NCI-H1048 (cell line): ENCODE measurements around the gene SLC25A39.
"Not testable (repeated sequence)": the region's sequence is repeated elsewhere in the genome, so short reads cannot be mapped to it uniquely, and the experiment has no call there.

Source experiments
- DNase-seq: peaks from one replicate; lab custom pipeline; 2025; lab: John Stamatoyannopoulos, UW

Gene SLC25A39, protein sequence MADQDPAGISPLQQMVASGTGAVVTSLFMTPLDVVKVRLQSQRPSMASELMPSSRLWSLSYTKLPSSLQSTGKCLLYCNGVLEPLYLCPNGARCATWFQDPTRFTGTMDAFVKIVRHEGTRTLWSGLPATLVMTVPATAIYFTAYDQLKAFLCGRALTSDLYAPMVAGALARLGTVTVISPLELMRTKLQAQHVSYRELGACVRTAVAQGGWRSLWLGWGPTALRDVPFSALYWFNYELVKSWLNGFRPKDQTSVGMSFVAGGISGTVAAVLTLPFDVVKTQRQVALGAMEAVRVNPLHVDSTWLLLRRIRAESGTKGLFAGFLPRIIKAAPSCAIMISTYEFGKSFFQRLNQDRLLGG

GRCh38 chr17:44324571-44325275 is at the start of gene SLC25A39:
SLC25A39 (minus strand) TSS chr17:44324823; CDS start chr17:44323562, 1,261 bp downstream.
- DNase-seq: peak; percentile 70

DNA sequence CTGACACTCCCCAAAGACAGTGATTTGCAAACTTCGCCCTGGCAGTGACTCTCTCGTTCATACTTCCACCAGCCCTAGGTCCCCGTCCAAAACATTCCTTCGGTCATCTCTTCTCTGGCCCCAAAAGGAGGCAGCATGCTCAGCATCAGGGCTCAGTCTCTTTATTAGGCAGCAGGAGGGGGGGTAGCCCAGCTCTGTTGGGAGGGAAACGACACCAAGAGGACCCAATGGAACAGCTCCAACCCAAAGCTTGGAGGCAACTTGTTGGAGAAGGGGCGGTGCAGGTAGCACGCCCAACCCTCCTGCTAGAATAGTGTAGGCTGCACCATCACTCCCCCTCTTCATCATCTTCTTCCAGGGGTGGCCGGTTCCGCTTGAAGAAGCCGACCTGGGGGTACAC is 47.4 kb upstream of the SLC25A39 start:
- DNase-seq: no peak

- DNase-seq: not testable (repeated sequence)
These were observed 44.9 kb upstream of the SLC25A39 start for GRCh38 chr17:44369414-44370023.

GRCh38 chr17:44368391-44369243 is 44.0 kb upstream of the SLC25A39 start:
- DNase-seq: not testable (repeated sequence)

- no peak for DNase-seq
These were observed 42.8 kb upstream of the SLC25A39 start for GRCh38 chr17:44367231-44367979.

DNA sequence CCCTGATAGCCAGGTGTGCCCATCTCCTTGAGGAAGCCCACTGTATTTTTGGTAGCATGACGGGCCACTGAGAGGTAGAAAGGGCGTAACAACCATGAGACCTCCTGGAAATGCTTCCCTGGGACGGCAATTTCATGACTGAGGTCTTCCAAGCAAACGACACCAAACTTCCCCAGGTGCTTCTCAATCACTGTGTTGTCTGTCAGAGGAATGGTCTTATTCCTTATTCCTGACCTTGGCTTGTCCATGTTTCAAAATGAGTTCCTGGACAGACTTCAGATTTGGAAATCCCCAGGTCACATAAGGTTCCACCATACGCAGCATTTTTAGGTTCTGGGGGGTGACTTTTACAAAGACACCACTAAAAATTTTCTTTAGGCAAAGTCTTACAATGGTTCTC is 40.4 kb upstream of the SLC25A39 start:
- DNase-seq: not testable (repeated sequence)

GRCh38 chr17:44363613-44364159 is 39.1 kb upstream of the SLC25A39 start, which contains the start of gene FAM171A2:
FAM171A2 (minus strand) TSS chr17:44363853; CDS start chr17:44363714, 139 bp downstream.
- peak; percentile 26 for DNase-seq

DNA sequence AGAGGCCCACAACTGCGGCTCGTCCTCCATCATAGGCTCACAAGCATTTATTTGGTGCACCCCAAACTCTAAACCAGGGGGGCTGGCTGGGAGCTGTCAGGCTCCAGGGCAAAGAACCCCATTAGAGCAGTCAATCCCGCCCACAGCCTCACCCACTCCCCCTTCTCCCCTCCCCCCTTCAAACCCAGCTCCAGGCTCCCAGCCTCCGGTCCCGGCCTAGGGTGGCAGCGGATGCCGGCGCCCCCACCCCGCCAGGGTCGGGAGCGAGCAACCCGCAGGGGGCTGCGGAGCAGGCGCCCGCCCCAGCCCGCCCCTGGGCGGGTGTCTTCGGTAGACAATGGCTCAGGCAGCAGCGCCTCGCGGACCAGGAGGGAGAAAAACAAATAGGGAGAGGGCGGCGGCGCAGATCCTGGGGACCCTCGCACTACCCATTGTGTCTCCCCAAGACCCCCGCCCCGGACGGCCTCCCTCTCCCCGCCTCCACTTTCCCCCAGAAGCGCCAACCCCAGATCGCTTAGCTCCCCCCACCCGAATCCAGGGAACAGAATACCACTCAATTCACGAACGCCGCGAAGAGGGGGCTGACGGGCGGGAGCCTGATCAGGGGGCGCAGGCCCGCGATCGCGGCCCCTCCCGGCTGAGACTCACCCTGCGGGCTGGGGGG is 38.5 kb upstream of the SLC25A39 start:
- no peak for DNase-seq

DNA sequence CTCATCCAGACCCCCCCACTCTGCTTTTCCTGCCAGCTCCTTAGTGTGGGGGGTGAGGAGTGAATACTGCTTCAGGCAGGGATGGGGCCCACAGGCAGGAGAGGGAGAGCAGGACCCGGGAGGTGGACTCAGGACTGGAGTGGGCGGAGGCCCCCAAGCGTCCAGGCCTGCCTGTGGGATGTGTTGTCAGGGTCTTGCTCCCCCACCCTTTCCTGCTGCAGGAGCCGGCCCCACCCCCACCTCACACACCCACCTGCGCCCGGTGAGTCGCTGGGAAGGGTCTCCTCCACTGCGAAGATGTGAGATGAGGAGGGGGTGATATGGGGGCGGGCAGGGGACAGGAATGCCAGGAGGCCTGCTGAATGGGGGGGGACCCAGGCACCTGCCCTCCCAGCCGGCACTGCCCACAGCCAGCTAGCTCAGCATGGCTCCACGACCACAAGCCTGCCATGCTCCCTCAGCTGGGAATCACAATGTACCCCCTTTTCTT is 37.9 kb upstream of the SLC25A39 start:
- no peak for DNase-seq

- no peak for DNase-seq
These were observed 37.0 kb upstream of the SLC25A39 start for GRCh38 chr17:44361292-44362260.

DNA sequence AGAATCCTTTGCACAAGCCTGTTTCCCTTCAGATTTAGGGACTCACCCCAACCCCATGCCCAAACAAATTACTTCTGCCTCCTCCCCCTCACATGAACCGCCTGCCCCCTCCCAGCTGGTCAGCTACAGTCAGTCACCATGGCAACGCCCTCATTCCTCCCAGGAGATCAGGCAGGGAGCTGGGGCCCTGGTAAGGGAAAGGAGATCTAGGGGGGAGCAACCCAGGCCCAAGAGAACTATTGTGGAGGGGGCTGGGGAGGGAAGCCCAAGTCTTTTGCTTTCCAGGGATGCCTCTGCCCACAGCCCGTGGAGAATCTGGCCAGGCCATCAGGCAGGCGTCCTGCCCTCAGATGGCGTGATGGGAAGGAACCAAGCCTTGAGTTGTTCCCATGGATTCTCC is 36.2 kb upstream of the SLC25A39 start:
- no peak for DNase-seq

GRCh38 chr17:44360144-44360533 is 35.5 kb upstream of the SLC25A39 start:
- no peak for DNase-seq

DNA sequence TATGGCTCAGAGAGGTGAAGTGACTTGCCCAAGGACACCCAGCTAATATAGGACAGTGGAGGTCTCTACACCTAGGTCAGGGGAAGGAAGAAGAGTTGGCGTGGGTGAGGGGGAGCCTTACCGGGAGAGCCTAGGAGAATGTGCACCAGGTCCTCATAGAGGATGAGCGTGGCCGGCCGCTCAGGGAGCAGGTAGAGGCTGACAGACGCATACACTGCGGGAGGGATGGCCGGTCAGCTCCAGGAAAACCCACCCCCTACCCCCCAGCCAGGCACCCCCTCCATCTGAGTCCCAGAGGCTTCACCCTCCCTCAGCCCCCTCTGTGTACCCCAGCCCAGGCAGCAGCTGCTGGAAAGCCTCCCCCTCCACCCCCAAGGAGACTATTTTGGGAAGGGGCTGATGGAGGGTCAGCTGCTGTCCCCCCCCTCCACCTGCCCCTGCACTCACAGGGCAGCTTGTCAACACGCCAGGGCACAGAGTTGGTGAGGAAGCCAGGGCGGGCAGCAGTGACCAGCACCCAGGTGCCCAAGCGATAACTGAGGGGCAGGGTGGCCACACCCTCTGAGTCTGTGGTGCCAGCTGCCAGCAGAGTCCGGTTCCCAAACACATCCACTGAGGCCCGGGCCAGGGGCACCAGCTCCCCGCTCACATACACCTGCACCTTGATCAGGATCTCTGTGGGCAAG is 35.0 kb upstream of the SLC25A39 start:
- DNase-seq: no peak

DNA sequence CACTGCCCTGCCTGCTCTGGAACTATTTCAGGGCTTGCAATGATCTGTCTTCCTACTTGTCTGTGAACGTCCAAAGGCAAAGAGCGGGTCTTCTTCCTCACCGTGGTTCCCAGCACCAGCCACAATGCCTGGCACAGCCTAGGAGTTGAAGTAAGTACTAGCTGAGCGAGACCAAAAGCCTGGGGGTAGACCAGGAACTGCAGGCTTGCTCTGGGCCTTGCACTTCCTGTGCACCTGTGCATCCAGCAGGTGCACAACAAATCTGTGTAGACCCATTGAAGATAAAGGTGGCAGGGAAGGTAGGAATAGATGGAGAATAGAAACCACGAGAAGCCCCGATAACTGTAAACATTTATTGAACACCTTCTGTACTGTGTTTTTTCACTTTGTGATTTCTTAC is 34.4 kb upstream of the SLC25A39 start:
- DNase-seq: no peak

DNA sequence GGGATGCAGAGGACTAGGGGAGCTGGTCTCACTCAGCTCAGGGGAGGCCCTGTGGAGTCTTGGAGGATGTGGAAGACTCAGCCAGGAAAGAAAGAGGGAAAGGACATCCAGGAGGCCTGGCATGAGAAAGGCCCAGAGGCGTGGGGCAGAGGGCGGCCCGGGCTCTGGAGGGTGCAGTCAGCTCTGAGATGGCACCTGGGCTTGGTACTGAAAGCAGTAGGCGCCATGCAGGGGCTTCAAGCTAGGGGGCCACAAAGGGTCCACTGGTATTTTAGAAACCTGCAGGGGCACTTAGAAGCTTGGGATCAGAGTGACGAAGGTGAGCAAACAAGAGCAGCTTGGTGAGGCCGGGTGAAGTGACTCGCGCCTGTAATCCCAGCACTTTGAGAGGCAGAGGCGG is 33.4 kb upstream of the SLC25A39 start:
- DNase-seq: no peak

DNA sequence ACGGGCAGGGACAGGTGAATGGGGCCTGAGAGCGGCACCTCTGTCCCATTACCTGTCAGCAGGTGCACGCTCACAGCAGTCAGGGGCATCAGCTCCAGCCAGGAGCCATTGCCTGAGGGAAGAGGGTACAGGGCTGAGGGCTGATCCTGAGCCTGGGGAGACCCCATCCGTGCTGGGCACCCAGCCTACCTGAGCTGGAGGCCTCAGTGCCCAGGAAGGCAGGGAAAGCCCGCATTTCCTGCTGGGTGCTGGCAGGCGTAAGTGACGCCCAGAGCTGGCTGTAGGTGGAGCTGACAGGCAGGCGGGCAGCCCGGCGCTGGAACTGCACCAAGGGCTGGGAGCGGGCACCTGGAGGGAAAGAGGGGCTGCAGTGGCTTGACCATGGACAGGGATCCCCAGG is 31.6 kb upstream of the SLC25A39 start:
- DNase-seq: no peak

GRCh38 chr17:44355642-44356099 is 31.0 kb upstream of the SLC25A39 start:
- DNase-seq: no peak
